Stomach (tissue), 4 donors: ENCODE data around the gene CHCHD2.

ENCODE experiments used
- CTCF ChIP-seq, 7 experiments: fragments of 450-650 bp in 4 of 7; fragments of 200-600 bp in 3 of 7; sonication (generic) in 3 of 7; IDR thresholded peaks; one replicate each; pipeline ENCODE4 v1.5.1; 2016 to 2019; ENCODE audit warnings: antibody characterized with exemption in 7 of 7, control low read depth in 2 of 7, mild to moderate bottlenecking in 1 of 7
- EP300 ChIP-seq: sonication (generic); formaldehyde crosslinking; IDR thresholded peaks from one replicate; pipeline ENCODE4 v1.6.1; 2017; ENCODE audit warnings: antibody characterized with exemption
- POLR2A ChIP-seq, 4 donors: fragments of 450-650 bp; IDR thresholded peaks; one replicate each; pipeline ENCODE4 v1.6.1; 2016; ENCODE audit warnings: antibody characterized with exemption in 4 of 4, control low read depth in 2 of 4, mild to moderate bottlenecking in 1 of 4, moderate library complexity in 1 of 4
- POLR2AphosphoS5 ChIP-seq, 3 donors: sonication (generic); formaldehyde crosslinking; IDR thresholded peaks; one replicate each; pipeline ENCODE4 v1.6.1; 2016; ENCODE audit warnings: antibody characterized with exemption in 3 of 3

GRCh38 chr7:56121440-56121839 is 15.2 kb upstream of the CHCHD2 start:
- TF ChIP-seq CTCF (IDR thresholded peaks at IDR 0.05) (no peak), POLR2AphosphoS5 (IDR thresholded peaks at IDR 0.05) (no peak), POLR2A (IDR thresholded peaks at IDR 0.05) (no peak), EP300 (no peak)
